Activated CD4-positive, alpha-beta T cell treated with anti-CD3 and anti-CD28 coated beads, Interleukin-2, amount 50 U/mL, for 4 hours (primary cell): ENCODE results near the gene SLC34A1.
"Not testable (repeated sequence)": the region's sequence is repeated elsewhere in the genome, so short reads cannot be mapped to it uniquely, and the experiment has no call there.

ENCODE experiments used
- DNase-seq, 2 experiments: peaks; one replicate each; pipeline ENCODE4 v3.0.0-alpha.2; 2020

The SLC34A1 gene, protein sequence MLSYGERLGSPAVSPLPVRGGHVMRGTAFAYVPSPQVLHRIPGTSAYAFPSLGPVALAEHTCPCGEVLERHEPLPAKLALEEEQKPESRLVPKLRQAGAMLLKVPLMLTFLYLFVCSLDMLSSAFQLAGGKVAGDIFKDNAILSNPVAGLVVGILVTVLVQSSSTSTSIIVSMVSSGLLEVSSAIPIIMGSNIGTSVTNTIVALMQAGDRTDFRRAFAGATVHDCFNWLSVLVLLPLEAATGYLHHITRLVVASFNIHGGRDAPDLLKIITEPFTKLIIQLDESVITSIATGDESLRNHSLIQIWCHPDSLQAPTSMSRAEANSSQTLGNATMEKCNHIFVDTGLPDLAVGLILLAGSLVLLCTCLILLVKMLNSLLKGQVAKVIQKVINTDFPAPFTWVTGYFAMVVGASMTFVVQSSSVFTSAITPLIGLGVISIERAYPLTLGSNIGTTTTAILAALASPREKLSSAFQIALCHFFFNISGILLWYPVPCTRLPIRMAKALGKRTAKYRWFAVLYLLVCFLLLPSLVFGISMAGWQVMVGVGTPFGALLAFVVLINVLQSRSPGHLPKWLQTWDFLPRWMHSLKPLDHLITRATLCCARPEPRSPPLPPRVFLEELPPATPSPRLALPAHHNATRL

DNA sequence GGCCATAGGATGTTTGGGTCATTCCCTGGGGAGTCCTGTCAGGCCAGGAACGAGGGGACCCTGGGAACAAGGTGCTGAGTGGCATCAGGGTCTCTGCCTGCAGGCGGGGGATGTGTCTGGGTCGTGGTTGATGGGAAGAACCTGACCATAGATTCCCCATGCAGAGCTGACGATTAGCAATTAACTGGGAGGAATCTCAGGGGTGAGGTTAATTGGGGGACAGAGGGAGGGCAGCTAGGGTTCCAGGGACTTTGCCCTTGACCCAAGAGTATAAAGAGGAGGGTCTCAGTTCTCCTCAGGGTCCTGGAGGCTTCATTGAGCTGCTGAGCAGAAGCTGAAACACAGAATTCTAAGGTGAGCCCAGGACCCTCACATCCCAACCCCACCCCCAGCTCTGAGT is at the start of gene SLC34A1:
Gene SLC34A1 (plus strand): TSS at position 301 of the 400 bp plus-strand sequence. CDS start 1,308 bp downstream, outside the sequence.
- DNase-seq, result no peak

DNA sequence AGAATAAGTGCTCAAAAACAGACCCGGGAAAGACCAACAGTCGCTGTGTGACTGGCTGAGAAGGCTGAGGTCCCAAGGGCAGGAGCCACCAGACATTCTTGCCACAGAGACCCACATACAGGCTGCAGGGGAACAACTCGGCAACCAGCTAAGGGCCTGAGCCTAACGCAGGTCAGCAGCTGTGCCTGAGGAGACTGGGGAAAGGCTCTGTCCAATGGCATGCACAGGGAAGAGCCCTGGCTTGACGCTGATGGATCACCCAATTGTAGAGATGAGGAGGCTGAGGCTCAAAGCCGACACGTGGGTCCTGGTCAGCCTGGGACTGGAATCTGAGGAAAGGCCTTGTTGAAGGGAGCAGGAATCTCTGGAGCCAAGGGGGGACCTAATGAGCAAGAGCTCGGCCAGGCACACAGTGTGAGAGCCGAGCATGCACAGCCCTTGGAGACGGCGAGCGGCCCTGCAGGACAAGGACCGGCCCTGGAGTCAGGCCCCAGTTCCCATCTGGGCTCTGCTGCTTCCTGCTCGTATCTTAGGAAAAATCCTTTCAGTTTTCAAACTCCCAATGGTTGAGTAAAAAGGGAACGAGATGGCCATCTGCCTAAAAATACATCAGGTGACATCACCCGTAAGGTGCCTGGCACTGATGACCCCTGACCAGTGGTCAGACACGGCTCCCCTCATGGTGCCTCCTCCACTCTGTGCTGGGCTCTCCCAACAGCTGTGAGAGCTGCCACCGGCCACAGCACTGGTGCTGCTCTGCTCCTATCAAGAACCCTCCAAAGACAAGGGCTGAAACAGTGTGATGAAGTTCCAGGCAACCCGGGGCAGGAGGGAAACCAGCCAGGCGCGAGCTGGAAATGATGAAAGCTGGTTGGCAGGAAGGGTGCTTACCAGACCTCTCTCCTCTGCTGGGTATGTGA is 49.2 kb upstream of the SLC34A1 start:
- DNase-seq, result no peak

DNA sequence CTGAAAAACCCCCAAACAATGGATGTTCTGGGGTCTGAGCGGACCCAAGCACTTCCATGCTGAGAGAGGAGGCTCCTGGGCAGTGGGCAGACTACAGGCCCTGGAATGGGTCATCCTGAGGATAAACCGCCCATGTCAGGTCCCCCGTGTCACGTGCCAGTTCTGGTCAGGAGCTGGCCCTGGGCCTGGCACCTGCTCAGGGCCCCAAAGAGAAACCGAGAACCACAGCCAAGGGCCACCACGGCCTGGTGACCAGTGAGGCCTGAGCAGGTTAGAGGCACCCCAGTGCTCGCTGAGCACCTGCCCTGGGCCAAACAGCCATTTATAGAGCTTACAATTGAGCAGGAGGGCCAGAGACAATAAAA is 48.6 kb upstream of the SLC34A1 start:
- no peak for DNase-seq

DNA sequence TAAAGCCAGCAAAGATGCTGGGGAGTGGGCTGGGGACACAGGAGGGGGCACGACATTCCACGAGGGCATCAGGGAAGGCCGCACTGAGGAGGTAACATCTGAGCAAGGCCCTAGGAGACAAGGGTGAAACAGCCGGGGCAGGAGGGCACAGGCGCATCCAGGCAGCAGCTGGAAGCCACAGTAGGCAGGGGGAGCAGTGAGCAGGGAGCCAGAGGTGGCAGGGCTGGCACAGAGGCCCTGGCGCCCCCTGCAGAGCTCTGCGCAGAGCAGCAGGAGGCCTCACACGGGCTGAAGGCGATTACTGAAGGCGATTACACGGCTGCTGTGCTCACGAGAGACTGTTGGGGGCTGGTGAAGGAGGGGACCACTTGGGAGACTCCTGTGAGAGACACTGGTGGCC is 48.1 kb upstream of the SLC34A1 start:
- no peak for DNase-seq

DNA sequence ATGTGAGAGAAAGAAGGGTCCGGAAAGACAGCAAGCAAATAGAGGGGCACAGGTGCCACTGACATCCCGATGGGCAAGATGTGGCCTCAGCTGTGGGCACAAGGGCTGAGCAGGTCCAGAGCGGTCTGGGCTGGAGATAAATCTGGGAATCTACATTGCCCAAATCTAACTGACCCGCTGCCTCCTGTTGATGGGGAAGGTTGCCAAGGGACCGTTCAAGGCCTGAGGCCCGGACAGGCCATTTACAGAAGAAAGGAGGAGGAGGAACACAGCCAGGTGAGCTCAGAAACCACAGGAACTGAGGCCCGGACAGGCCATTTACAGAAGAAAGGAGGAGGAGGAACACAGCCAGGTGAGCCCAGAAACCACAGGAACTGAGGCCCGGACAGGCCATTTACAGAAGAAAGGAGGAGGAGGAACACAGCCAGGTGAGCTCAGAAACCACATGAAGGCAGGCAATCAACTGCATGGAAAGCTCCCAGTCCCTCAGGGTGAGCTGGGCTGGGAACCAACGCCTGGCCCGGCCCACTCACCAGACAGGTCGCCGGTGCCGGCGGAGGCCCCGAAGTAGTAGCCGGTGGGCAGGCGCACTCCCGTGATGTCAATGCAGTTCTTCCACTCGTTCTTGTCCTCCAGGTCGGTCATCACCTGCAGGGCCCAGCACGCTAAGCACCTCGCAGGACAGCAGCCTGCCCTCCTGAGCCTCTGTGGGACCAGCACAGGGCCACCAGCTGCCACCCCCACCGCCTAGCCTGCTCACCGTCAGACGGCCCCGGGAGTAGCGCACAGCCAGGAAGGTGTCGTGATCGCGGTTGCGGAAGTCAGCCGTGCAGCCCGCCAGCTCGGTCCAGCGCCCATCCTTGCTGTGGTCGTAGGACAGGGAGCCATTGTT is 47.4 kb upstream of the SLC34A1 start:
- no peak for DNase-seq

DNA sequence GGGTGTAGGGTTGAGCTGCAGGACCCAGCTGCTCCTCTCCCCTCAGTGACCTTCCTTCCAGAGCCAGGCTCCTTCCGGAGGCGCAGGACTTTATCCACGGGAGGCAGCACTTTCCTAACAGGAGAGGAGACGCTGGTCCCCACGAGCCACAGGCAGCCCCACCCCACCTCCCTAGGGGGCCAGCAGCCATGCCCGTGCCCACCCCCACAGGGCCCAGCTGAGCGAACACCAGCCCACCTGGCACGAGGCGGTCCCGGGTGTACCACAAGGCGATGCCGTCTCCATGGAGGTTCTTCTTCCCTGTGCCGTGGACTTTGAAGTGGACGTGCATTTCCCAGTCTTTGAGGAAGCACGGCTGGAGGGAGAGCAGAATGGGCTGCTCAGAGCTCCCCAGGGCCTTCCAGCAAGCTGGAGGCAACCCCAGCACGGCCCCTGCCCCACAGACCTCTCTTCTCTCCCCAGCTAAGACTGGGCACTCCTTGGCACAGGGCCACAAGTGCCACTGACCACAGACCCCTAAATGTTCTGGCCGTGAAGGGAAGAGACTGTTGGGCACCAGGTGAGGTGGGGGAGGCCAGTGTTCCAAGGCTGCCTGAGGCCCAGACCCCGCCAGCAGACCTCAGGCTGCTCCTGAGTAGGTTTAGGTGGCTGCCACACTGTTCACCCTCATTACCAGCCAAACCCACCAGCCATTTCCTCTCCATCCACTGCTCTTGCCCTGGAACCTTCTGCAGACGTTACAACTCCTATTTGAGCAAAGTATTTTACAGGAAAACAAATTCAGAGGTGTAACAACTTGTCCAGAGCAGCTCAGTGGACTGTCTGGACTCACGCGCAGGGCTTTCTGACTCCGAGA is 45.8 kb upstream of the SLC34A1 start:
- DNase-seq, result no peak

DNA sequence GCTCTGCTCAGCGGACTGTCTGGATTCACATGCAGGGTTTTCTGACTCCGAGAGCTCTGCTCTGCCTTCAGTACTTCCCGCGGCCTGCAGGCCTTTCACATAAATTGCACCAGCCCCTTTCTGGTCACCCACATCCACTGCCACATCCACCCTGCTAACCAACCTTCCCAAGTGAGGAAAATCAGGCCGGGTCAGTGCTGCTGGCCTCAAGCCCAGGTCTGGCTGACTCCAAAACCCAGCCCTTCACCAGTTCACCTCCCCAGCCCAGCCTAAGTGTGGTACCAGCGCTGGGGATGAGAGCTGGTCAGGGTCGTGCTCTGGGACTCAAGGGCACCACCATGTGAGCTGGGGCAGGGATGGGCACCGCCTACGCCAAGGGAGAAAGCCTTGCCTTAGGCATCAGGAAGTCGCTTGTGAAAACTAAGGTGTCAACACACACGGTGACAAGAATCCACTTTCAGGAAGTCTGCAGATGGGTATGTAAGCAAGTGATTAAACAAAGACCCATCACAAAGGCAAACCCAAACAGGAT is 45.1 kb upstream of the SLC34A1 start:
- no peak for DNase-seq

DNA sequence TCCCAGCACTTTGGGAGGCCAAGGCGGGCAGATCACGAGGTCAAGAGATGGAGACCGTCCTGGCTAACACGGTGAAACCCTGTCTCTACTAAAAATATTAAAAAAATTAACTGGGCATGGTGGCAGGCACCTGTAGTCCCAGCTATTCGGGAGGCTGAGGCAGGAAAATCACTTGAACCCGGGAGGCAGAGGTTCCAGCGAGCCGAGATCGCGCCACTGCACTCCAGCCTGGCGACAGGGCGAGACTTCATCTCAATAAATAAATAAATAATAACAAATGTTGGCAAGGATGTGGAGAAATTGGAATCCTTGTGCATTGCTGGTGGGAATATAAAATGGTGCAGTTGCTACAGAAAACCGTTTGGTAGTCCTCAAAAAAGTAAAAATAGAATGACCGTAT is 41.2 kb upstream of the SLC34A1 start:
- DNase-seq, result not testable (repeated sequence)

DNA sequence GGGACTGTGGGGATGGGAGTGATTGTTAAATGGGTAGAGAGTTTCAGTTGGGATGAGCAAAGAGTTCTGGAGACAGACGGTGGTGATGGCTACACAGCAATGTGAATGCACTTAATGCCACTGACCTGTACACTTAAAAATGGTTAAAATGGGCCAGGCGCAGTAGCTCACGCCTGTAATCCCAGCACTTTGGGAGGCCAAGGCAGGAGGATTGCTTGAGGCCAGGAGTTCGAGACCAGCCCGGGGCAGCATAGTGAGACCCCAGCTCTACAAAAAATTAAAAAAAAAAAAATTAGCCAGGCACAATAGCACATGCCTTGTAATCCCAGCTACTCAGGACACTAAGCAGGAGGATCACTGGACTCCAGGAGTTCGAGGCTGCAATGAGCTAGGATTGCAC is 40.5 kb upstream of the SLC34A1 start:
- no peak for DNase-seq

DNA sequence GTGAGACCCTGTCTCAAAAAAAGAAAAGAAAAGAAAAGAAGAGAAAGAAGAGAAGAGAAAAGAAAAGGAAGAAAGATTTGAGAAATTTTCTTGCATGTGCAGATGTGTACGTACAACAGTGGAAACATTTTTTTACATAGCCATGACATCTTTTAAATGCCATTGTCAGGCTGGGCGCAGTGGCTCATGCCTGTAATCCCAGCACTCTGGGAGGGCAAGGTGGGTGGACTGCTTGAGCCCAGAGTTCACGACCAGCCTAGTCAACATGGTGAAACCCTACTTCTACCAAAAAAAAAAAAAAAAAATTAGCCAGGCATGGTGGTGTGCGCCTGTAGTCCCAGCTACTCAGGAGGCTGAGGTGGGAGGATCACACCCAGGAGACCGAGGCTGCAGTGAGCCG is 39.3 kb upstream of the SLC34A1 start:
- no peak for DNase-seq

DNA sequence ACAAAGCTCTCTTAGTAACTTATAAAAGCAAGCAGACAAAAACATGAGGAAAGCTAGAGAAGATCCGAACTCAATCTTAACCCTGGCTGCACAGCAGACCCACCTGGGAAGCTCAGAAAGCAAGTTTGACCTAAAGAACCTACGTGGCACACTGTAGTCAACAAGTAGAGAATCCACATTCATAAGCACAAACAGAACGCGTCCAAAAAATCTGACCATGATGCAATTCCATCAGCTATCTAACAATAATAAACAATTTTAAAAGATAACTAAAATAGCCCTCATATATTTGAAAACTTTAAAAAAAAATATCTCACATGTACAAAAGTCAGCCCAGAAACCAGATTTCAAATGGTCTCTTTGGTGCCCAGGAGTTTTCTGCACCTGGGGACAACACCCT is 37.4 kb upstream of the SLC34A1 start:
- DNase-seq, result no peak

DNA sequence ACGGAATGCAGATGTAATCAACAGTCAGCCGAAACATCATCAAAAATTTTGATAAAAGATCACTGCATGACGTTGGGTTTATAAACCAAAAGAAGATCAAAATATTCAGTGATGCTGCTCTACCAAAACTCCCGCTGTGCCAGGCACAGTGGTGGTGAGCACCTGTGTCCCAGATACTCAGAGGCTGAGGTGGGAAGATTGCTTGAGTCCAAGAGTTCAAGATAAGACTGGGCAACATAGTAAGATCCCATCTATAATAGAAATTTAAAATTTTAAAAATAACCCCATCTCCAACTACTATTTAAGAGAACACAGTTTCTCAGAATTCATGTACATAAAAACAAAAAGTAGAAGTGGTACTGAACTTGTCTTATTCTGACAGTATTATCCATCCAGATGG is 36.5 kb upstream of the SLC34A1 start:
- no peak for DNase-seq

DNA sequence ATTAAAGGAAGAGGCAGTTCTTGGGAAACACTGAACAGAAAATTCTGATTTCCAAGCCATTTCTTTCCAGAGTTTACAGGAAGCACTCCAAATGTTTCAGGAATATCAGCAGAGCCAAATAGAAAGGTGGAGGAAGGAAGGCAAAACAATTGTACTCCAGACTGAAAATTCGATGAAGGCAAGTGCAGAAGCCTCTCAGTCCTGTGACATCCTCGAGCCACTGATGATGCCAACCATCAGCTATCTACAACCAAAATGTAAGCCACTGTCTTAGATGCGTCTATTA is 34.9 kb upstream of the SLC34A1 start:
- no peak for DNase-seq

DNA sequence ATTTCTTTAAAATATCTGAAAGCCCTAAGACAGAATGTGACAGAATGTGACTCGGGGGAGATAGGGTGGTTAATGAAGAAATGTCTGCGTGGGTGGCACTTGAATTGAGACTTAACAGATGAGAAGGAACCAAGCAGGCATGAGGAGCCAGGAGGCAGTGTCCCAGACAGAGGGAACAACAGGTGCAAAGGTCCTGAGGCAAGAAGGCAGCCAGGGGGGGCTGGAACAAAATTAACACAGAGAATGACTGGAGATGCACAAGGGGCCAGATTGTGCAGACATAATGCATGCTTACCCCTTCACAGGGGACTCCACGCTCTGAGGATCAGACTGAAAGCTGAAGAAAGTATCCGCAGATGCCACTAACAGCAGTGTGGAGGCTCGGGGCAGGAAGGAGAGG is 34.5 kb upstream of the SLC34A1 start:
- no peak for DNase-seq

DNA sequence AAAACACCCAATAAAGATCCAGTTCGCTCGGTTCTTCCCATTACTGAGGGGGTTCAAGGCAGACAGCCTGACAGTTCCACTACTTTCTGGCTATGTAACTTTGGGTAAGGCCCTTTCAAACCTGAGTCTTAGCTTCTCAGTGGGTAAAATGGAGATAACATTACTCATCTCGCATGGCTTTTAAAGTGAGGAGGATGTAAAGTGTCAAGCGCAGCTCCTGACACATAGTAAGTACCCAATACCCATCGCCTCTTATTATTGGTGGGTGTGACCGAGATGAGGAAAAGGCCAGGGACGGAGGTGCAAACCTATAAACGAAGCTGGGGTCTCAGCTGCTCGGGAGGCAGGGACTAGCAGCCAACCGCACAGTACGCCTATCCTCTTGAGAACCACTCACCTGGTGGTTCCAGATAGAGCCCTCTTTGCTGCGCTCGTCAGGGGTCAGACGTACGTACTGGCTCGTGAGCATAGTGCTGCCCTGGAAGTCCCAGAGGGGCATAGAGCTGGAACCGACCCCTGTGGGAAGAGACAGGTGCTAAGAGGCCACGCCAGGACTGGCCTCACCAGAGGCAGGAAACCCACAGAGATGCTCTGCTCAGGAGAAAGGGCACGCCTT is 33.4 kb upstream of the SLC34A1 start:
- no peak for DNase-seq

DNA sequence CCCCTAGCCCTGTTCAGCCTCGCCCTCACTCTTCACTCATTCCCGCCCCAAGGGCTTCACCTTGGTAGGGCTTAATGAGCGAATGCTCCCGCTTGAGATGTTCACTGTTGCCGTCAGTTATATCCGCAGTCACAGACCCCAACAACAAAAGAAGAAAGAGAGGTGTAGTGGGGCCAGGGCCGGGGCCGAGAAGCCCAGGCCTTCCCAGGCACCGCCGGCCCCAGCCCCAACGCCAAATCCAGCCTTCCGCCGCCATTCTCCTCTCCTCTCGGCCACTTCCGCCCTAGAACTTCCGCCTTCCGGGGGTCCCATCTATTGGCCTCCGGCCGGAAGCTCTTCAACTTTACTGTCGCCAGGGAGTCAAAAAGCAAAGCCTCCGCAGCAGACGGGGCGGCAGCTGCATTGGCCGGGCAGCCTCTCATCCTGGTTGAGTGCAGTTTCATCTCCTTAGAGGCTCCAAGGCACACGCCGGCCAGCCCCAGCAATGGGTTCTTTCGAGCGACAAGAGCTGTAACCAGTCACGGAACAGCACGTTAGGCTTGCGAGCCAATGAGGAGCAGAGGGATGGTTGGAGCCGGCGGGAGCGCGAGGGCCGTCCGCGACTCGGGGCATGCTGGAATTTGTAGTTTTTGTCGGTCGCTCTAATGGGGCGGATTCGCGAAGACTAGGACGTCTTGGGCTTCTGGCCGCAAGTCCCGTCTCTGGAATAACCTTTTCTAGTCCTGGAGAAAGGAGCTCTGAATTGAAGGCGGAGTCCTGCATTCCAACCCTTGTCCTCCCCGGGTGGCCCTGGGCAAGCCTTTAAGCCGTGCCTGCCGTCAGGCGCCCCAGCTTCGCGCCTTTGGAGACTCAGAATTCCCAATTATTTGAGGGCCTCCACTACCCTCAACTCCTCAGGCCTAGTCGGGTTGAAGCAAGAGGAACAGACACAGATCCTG is 32.6 kb upstream of the SLC34A1 start, which contains the start of gene LMAN2:
Gene LMAN2 (minus strand): TSS at position 277 of the 938 bp plus-strand sequence. CDS start 21 bp downstream, at position 256.
- DNase-seq, result peak; percentile 85 to 88

DNA sequence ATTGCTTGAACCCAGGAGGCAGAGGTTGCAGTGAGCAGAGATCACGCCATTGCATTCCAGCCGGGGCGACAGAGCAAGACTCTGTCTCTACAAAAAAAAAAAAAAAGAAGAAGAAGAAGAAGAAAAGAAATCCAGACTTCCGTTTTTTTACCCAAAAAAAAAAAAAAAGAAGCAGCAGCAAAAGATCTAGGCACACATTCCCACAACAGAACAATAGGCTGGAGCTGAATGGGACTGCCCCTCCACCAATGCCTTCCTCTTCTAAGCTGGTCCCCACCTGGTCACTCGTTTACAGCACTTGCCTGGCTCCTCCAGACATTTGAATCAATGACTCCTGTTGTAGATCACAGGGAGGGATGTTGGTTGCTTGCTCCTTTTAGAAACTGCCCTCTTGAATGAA is 31.1 kb upstream of the SLC34A1 start:
- no peak for DNase-seq

DNA sequence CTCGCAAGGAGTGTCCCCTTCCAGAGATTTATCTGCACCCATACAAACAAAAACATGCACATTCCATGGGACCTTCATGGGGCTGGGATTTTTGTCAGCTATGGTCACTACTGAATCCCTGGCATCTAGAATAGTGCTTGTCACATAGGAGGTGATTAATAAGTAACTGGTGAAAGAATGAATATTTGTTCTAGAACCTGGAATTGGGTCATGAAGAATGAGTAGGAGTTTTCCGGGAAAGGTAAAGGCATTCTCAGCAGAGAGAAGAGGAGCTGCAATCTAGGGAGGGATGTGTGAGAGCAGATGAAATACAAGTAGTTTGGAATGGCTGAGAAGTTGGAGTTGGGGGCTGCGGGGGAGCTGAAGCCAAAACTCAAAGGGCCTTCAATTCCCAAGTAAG is 30.0 kb upstream of the SLC34A1 start:
- DNase-seq, result no peak

DNA sequence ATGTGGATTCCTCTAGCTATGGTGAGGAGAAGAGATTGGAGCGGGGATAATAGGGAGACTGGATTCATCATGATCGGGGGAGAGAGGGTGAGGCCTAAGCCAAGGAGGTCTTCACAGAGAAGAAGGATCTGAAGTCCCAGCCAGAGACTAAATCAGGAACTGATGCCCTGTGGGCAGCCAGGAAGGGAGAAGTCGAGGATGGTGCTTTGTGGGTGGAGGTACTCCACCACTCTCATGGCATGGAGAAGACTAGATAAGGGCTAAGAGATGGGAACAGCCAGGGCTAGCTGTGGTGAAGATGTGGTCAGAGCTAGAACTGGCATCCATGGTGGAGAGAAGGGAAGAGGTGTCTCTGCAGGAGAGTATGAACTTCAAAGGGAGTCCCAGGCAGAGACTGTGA is 29.5 kb upstream of the SLC34A1 start:
- no peak for DNase-seq
